IPS DF 4.7 (cell line): ENCODE results near the gene IER3IP1.
"Not testable (repeated sequence)": the region's sequence is repeated elsewhere in the genome, so short reads cannot be mapped to it uniquely, and the experiment has no call there.

Experiments
- DNase-seq: peaks from one replicate; pipeline ENCODE4 v3.0.0-alpha.2; 2013; ENCODE audit warnings: low spot score; ENCODE audit errors: extremely low read depth

Gene IER3IP1, protein sequence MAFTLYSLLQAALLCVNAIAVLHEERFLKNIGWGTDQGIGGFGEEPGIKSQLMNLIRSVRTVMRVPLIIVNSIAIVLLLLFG

DNA sequence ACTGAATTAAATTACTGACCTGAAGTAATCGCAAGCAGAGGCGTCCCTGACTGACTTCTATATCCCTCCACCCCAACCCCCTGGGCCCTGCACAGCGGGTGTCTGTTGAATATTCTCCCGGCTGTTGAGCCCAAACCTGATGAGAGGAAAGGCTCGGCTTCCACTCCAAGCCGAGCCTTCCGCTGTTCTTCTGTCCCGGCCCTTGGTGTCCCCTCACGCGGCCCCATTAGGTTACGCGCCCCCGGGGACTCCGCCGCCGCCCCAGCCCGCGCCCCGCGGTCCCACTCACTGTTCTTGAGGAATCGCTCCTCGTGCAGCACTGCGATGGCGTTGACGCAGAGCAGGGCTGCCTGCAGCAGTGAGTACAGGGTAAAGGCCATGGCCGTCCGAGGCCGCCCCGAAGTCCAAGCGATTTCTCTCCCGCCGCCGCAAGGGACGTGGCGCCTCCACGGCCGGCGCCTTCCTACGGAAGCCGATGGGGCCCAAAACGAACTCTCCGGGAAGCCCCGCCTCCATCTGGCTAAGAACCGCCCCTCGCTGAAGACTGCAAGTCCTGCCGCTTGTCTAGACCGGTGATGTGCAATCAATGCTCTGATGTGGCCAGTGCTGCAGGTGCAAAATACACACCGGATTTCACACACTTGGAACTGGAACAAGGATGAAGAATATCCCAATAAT is at the start of gene IER3IP1:
TSS of gene IER3IP1 (minus strand) at position 467 of the 678 bp plus-strand sequence. CDS start at position 380, 87 bp downstream.
- DNase-seq, result no peak

DNA sequence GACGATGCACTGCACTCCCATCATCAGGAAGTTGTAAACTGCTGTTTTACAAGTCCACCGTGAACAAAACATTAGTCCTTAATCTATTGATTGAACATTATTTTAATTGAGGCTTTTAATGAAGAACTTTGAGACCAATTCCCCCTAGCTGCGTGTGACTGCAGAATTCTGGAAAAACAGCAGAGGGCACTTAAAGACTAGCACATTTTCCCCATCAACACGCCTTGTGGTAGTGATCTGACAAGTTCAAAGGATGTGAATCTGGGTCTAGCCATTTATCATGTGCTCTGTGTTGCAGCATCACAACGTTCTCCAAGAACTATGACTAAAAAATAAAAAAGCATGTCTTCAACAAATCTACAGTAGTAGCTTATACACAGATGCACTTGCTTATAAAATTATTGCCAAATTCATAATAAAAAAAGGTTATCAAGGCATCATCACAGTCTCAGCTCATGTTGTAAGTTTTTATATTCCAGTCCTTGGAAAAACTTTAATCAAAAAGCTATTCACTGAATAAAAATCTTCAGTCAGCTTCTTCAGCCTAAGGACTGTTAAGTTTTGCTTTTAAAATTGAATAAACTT is 39.5 kb upstream of the IER3IP1 start:
- no peak for DNase-seq

DNA sequence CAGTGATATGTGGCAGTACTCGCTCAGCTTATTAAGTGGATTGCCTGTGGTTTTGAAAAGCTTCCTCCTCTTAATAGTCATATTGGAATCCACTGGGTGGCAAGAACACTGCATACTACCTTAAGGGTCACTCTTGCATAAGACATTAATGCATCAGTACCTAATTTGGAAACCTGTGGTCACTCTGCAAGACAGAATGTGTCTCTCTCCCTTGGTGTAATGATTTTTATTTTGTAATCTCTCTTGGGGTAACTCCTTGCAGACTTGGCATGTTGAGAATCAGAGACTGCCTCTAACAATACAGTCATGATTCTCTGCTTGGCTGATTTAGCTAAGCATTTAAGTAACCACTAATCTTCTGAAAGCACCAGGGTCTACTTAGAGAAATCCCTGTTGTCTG is 33.0 kb upstream of the IER3IP1 start:
- no peak for DNase-seq

DNA sequence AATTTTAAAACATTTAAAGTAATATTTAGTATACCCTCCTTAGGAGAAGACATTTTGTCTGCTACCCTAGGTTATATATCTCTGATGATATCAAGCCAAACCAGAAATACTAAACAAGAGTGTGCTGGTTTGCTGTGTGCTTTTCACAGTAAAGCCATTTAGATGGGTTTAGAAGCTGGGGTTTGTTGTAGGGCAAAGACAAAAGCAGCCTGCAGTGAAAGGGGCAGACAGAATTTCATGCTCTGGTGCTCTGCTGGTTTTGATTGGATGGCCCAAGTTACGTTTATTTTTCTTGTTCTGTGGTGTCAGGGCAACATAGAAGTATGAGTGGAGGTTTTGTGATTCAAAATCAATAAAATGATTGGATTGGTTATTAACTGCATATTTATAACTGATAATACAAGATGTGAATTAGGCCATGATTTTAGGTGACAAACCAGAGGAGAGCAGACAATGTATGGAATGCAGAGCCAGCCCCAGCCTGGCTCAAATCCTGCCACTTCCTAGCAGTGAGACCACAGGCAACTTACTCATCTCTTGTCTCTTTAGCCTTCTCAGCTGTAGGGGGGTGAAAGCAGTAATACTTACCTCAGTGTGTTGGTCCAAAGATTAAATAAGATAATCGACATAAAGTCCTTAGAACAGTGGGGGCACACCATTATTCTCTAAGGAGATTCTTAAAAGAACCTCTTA is 30.9 kb upstream of the IER3IP1 start:
- no peak for DNase-seq

DNA sequence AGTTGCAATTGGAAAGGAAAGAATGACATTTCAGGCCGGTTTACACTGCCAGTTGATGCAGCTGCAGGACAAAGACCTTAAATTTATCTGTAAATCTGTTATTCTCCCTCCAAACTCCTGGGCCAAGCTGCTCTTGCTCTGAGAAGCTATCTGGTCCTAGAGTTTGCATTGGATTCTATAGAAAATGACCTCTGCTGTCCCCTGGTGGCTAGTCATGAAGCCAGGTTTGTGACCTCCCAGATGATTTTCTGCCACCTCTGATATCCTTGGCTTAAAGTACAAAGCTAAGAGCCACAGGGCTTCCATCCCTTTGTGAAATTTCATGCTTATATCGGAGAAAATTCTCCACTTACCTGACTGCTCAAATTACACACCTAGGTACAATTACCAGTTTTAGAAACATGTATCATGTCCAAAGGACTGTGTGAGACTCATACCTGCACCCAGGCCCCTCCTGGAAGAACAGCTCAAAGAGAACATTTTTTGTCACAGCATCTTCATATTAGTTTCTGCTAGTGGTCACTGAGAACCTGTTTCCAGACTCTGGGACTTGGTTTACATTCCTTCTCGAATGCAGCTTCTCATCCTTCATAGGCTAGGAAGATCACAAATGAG is 28.9 kb upstream of the IER3IP1 start:
- DNase-seq, result no peak

DNA sequence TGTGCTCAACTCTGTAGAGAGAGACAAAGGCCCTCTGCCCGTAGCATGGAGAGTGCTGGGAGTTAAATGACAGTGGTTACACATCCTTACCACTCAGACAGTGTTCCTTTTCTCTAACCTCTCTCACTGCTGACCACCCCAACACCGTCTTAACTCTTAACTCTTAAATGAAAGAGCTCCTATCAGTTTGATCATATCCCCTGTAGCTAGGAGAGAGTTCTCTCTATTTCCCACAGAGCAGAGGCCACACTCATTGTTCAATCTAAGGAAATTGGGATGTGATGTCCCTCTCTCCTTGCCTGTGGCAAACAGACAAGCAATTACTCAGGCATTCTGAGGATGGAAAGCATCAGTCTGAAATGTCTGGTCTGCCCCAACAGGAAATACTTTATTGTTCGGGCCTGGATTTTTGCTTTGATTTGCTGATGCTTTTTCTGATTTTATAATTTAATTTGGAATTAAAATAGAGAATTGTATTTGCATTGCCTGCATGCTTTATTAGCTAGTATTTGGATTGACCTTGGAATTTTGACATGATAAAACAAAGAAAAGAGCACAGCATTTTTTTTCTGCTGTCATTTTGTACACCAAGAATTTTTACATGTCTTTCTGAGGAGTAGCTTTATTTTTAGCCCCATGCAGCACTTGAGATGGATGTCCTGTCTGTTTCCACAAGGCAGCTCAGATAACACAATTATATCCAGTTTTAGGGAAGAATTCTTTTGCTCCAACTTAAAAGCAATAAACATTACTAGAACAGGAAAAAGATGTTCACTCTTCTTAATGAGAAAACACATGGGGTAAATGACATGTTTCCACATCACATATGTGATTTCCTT is 27.7 kb upstream of the IER3IP1 start:
- DNase-seq, result no peak

DNA sequence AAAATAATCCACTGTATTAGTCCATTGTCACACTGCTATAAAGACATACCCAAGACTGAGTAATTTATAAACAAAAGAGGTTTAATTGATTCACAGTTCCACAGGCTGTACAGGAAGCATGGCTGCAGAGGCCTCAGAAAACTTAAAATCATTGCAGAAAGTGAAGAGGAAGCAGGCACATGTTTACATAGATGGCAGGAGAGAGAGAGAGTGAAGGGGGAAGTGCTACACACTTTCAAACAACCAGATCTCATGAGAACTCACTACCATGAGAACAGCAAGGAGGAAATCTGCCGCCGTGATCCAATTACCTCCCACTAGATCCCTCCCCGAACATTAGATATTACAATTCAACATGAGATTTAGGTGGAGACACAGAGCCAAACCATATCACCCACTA is 19.8 kb upstream of the IER3IP1 start:
- DNase-seq, result not testable (repeated sequence)

DNA sequence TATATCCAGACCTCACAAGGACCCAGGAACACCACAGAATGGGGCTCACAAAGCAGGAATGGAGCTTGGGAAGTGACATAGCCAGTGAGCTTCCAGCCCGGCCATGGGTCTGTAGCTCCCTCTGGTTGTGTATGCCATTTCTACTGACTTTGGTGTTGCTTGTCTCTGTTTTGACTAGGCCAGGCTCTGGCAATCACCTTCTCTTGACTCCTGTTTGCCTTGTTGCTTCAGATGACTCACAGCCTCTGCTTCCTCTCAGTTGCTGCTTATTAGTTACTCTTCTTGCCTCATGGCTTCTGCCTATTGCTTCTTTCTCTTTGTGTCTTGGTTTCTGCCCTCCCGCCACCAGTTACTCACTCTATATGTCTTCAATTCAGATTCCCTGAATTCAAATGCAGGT is 15.8 kb upstream of the IER3IP1 start:
- DNase-seq, result no peak

DNA sequence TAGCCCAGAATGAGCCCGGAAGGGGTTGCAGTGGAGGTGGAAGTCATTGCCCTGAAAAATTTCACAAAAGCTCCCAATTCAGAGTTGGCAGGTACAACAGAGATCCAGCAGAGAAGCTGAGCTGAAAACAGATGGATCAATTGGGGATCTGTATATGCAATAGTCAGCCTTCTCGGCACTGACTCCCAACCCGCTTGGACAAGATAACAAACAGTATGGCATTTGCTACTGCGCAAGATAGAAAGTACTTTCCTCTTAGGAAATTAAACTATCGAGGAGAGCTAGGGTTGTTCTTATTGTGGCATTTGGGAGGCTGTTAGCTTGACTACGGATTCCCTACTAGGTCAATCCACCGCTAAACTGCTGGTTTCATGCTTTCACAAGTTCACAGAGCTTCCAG is 11.6 kb upstream of the IER3IP1 start:
- DNase-seq, result no peak

DNA sequence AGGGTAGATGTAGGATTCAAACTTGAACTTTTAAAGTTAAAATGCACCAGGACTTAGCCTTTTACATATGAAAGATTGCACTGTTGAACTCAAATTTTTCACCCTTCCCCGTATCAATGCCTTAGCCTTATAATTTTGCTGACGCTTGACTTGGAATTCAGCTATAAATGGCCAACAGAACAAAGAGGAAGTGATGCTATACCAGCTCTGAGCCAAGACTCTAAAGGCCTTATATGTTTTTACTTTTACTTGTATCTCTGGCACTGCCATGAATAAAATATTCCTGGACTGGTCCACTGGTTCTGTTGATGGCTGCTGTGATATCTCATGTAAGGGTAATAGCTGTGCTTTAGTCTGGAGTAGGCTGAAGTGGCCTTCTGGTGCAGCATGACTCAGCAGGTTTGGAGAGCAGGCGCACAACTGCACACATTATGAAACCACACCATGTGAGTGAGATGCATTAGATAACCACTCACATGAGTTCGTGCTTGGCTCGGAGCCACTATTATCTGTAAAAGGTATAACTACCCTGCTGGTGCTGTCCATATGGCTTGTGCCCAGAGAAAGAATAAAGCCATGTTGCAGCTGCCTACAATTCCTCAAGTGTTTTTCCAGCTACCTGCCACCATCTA is 8.4 kb upstream of the IER3IP1 start:
- DNase-seq, result no peak

DNA sequence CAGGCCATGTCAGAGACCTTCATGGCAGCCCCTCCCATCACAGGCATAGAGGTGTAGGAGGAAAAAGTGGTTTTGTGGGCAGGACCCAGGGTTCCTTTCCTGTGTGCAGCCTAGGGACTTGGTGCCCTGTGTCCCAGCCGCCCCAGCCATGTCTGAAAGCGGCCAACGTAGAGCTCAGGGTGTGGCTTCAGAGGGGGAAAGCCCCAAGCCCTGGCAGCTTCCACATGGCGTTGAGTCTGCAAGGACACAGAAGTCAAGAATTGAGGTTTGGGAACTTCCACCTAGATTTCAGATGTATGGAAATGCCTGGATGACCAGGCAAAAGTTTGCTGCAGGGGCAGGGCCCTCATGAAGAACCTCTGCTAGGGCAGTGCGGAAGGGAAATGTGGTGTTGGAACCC is 6.0 kb upstream of the IER3IP1 start:
- DNase-seq, result not testable (repeated sequence)

DNA sequence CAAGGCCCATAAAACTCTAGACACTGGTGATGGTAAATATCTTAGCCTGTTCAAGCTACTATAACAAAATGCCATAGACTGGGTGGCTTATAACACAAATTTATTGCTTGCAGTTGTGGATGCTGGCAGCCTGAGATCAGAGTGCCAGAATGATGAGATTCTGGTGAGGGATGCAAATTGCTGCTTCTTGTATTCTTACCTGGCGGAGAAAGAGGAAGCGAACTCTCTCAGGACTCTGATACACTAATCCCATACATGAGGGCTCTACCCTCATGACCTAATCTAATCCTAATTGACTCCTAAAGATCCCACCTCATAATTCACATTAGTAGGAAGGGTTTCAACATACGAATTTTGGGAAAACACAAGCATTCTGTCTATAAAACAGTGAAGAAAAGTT is 4.6 kb upstream of the IER3IP1 start:
- DNase-seq, result no peak

DNA sequence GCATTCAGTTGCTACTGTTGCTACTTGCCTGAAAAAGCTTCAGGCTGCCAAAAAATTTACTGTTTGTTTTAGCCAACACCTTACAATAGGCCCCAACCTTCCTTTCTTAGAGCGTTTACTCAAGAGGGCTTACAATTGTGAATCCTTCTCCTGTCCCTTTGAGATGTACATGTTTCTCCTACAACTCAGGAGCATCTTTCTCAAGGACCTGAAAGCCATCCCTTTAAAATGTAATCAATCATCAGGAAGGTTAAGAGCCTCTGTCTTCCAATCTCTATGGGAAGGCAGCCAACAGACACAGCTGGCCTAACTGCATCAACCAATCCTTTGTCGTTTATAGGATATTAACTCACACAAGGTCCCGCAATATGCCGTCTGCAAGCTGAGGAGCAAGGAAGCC is 3.4 kb upstream of the IER3IP1 start:
- no peak for DNase-seq

DNA sequence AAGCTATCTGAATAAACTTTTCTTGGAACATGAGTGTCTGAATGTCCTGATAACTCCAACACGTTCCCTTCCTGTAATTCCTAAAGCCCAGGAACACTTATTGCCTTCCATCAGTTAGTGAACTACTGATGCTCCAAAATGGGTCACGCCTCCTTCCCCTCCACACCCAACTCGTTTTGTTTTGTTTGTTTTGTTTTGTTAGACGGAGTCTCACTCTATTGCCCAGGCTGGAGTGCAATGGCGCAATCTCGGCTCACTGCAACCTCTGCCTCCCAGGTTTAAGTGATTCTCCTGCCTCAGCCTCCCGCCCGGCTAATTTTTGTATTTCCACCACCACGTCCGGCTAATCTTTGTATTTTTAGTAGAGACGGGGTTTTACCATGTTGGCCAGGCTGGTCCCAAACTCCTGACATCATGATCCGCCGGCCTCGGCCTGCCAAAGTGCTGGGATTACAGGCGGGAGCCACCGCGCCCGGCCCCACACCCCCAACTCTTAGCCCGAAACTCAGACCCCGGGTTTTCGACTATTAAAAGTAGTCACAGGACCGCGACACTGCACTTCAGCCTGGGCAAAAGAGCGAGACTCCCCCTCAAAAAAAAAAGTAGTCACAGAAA is 774 bp downstream of the IER3IP1 start:
- DNase-seq, result no peak

DNA sequence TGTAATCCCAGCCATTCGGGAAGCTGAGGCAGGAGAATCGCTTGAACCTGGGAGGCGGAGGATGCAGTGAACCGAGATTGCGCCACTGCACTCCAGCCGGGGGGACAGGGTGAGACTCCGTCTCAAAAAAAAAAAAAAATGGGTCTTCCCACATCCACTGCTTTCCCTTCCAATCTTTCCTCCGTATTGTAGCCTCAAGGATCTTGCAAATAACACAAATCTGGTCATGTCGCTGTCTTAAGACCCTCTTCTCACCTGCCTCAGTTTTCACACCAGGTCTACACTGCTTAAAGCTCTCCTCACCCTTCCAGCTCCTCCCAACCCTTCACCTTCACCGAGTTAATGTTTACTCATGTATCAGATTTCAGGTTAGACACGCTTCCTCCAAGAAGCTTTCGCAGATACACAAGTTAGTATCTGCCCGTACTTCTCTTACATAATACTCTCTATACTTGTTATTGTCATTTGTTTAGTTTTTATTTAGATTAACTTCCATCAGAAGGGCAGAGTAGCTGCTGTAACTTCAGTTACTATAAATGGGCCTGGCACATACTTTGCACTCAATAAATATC is 1.5 kb downstream of the IER3IP1 start:
- DNase-seq, result no peak

DNA sequence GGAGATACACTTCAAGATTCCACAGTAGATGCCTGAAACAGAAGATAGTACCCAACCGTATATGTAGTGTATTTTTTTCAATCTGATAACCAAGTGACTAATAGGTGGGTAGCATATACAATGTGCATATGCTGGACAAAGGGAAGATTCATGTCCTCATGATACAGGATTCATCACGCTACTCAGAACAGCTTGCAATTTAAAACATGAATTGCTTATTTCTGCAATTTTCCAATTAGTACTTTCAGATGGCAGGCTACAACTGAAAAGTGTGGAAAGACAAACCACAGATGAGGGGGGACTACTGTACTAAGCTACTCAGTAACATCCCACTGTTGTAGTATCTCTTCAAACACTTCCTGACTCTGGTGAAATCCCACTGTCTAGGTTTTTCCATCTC is 3.7 kb downstream of the IER3IP1 start:
- no peak for DNase-seq

DNA sequence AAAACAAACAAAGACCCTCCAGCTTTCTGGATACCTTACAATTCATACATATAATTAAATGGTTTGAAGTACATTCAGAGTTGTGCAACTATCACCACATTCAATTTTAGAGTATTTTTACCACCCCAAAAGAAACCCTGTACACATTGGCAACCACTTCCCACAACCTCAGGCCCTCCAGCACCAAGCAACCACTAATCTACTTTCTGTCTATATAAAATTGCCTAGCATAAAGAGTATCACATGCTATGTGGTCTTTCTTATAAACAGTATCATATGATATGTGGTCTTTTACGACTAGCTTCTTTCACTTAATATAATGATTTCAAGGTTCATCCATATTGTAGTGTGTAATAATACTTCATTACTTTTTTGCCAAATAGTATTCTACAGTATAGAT is 7.3 kb downstream of the IER3IP1 start:
- no peak for DNase-seq

DNA sequence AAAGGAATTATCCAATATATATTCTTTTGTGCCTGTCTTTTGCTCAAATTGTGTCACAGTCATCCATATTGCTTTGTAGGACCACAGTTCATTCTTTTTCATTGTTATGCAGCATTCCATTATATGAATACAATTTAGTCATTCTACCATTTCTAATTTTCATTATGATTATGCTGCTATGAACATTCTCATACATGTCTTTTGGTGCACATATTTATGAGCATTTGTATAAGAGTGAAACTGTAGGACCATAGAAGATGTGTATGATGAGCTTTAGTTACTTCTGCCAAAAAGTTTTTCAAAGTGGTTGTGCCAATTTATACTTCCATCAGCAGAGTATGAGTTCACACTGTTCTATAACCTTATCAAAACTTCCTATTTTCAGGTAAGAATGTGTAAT is 7.7 kb downstream of the IER3IP1 start:
- no peak for DNase-seq

DNA sequence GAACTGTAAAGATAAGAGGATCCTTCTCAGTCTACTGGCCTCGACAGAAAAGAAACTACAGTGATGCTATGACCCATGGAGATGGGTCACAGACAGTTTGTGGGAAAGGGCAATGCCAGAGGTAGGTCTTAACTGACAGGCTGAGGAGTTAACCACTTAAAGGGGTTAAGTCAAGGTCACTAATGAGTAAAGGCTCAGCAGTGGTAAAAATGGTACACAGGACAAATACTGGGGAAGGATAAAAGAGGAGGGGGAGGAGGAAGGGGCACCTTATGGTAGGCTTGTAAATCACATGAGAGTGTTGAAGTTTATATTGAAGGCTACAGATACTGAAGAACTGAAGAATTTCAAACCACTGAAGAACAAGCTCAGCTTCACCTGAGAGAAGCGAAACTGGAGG is 9.9 kb downstream of the IER3IP1 start:
- no peak for DNase-seq

DNA sequence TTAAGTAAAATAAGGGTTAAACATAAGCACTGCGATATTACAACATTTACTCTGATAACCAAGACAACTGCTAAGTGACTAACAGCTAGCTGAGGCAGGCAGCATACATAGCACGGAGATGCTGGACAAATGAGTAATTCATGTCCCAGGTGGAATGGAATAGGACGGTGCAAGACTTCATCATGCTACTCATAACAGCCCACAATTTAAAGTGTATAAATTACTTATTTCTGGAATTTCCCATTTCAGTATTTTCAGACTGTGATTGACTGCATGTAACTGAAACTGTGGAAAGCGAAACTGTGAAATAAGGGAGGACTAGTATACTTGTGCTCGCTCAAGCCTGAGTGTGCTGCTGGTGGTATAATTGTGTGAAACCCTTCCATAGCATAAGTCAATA is 12.9 kb downstream of the IER3IP1 start:
- DNase-seq, result no peak
